GM23248 (cell line): ENCODE measurements around the gene VRK1. TPM values are rescaled to one million over a fixed set of nuclear protein-coding genes. Genes with fewer than 3 reads are reported as not detected.

Source experiments
- DNase-seq: peaks from one replicate; pipeline ENCODE4 v3.0.0-alpha.2; 2015
- H2AFZ ChIP-seq: fragments of 200-600 bp; sonication (generic); 2 replicates; pipeline ENCODE4 v1.6.1; 2016; ENCODE audit warnings: antibody characterized with exemption
- H3F3A ChIP-seq: fragments of 200-600 bp; sonication (generic); 2 replicates; pipeline ENCODE4 v1.6.1; 2016; ENCODE audit warnings: mild to moderate bottlenecking, antibody characterized with exemption, mixed run types; ENCODE audit not compliant: insufficient read depth
- H3K27ac ChIP-seq: fragments of 200-600 bp; sonication (generic); 2 replicates; pipeline ENCODE4 v1.5.1; 2016; ENCODE audit warnings: mild to moderate bottlenecking
- H3K27me3 ChIP-seq: fragments of 200-600 bp; sonication (generic); replicated peaks from 2 replicates; pipeline ENCODE4 v1.6.1; 2016; ENCODE audit warnings: mild to moderate bottlenecking; ENCODE audit not compliant: insufficient read depth
- H3K36me3 ChIP-seq: fragments of 200-600 bp; sonication (generic); 2 replicates; pipeline ENCODE4 v1.6.1; 2016; ENCODE audit warnings: low read depth, mild to moderate bottlenecking
- H3K4me1 ChIP-seq: fragments of 200-600 bp; sonication (generic); 2 replicates; pipeline ENCODE4 v1.6.1; 2016; ENCODE audit warnings: mild to moderate bottlenecking; ENCODE audit not compliant: insufficient read depth
- H3K4me2 ChIP-seq: fragments of 200-600 bp; sonication (generic); one replicate; pipeline ENCODE4 v1.6.1; 2016; ENCODE audit warnings: mild to moderate bottlenecking; ENCODE audit not compliant: unreplicated experiment
- H3K4me3 ChIP-seq: fragments of 200-600 bp; sonication (generic); 2 replicates; pipeline ENCODE4 v1.5.1; 2016; ENCODE audit warnings: mild to moderate bottlenecking
- H3K79me2 ChIP-seq: fragments of 200-600 bp; sonication (generic); 2 replicates; pipeline ENCODE4 v1.6.1; 2016; ENCODE audit warnings: mild to moderate bottlenecking; ENCODE audit not compliant: insufficient read depth
- H3K9ac ChIP-seq: fragments of 200-600 bp; sonication (generic); 2 replicates; pipeline ENCODE4 v1.6.1; 2016; ENCODE audit warnings: mild to moderate bottlenecking
- H3K9me2 ChIP-seq: fragments of 200-600 bp; sonication (generic); 2 replicates; pipeline ENCODE4 v1.6.1; 2016; ENCODE audit warnings: mixed run types, mild to moderate bottlenecking, moderate library complexity; ENCODE audit not compliant: insufficient read depth
- H3K9me3 ChIP-seq: fragments of 200-600 bp; sonication (generic); one replicate; pipeline ENCODE4 v1.6.1; 2017; ENCODE audit warnings: low read depth
- H4K20me1 ChIP-seq: fragments of 200-600 bp; sonication (generic); 2 replicates; pipeline ENCODE4 v1.6.0; 2016; ENCODE audit not compliant: insufficient read depth
- EZH2 ChIP-seq: fragments of 200-600 bp; sonication (generic); IDR thresholded peaks from 2 replicates; pipeline ENCODE4 v1.6.1; 2018; ENCODE audit warnings: antibody characterized with exemption, mild to moderate bottlenecking; ENCODE audit not compliant: insufficient read depth, poor library complexity, severe bottlenecking
- EZH2phosphoT487 ChIP-seq: fragments of 200-600 bp; sonication (generic); IDR thresholded peaks from 2 replicates; pipeline ENCODE4 v1.6.1; 2018; ENCODE audit warnings: antibody characterized with exemption, moderate library complexity, mild to moderate bottlenecking, low read depth; ENCODE audit not compliant: insufficient read depth
- WGBS, 2 experiments: methylation state at CpG; one replicate each; pipeline ENCODE4 v1.1.6; 2015 to 2017; ENCODE audit warnings: low lambda C conversion rate in 2 of 2, low coverage in 1 of 2; ENCODE audit errors: missing lambda C conversion rate in 2 of 2; 5-methylcytosine and 5-hydroxymethylcytosine counted together
- in situ Hi-C: fragments of 300-500 bp; cut with MboI; formaldehyde crosslinking; loops from 2 replicates; pipeline ENCODE4 v1.15.0; 2020
- polyA plus RNA-seq: library from polyadenylated mRNA; unstranded; fragments of >200 nt; fragmentation: Nextera tagmentation; extraction: Ambion mirVana; gene quantifications from 2 replicates; pipeline ENCODE4 v1.2.1, GENCODE V29; 2016
- total RNA-seq: library from RNA; depleted of rRNA; stranded (reverse); fragments of >200 nt; shearing (Covaris generic); gene quantifications from 2 replicates; pipeline ENCODE4 v1.2.3, GENCODE V29; 2014

VRK1 gene
- total and polyA plus RNA-seq, 2 experiments from 2014 or later = 17.3 to 19.1 TPM

DNA sequence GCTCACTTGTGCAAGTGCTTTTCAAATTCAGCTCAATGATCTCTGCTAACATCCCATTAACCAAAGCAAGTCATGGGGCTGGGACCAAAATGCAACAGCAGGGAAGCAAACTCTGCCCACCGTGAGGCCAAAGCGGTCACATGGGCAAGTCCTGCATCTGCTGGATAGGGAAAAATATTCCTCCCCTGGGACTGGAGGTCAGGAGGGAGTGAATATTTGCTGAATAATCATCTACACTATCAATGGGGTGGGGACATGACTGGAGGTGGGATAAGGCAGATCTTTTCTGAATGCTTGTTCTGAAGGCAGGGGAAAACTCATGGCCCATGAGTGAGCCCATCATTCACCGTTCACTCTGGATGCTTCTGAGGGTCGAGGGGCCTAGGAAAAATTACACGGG is 45.1 kb upstream of the VRK1 start:
- Histone ChIP-seq H3K79me2 (no peaks in the 10 kb centered on the region), H4K20me1 (no peaks in the 10 kb centered on the region), H3K9me2 (no peaks in the 10 kb centered on the region), H3K4me1 (no peaks in the 10 kb centered on the region), H2AFZ (no peak overlapping the region), H3F3A (no peaks in the 10 kb centered on the region), H3K4me3 (no peak overlapping the region), H3K9ac (no peak overlapping the region), H3K9me3 (no peaks in the 10 kb centered on the region), H3K27me3 (no peaks in the 10 kb centered on the region; the same call in 1 of the 2 replicates), H3K36me3 (no peaks in the 10 kb centered on the region), H3K4me2 (no peak overlapping the region), H3K27ac (no peak overlapping the region)
- 24 to 33% methylated on average over 5 of the region's 5 CpGs for WGBS, 2 experiments
- no peak for TF ChIP-seq EZH2
- no peak for TF ChIP-seq EZH2phosphoT487
- DNase-seq = no peak
- in situ Hi-C loops = no loop called here

DNA sequence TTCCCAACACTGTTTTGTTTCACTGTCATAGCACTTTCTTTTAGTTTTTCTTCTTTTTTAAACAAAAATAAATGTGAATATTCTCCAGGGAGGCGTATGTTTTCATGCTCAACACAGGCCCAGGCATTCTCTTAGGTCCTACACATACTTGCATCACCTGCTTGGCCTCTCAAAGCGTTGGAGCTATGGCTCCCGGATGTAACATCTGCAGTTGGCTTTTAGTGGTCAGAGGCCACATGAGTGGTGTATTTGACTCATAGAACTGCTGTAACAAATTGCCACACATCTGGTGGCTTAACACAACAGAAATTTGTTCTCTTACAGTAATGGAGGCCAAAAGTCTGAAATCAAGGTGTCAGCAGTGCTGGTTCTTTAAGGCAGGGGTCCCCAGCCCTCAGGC is 44.6 kb upstream of the VRK1 start:
- Histone ChIP-seq H3K4me2 (no peak overlapping the region), H3K36me3 (no peaks in the 10 kb centered on the region), H4K20me1 (no peaks in the 10 kb centered on the region), H3K27me3 (no peaks in the 10 kb centered on the region; the same call in 1 of the 2 replicates), H3K79me2 (no peaks in the 10 kb centered on the region), H3K27ac (no peak overlapping the region), H3K9ac (no peak overlapping the region), H3K4me1 (no peaks in the 10 kb centered on the region), H3K9me3 (no peaks in the 10 kb centered on the region), H2AFZ (no peak overlapping the region), H3F3A (no peaks in the 10 kb centered on the region), H3K9me2 (no peaks in the 10 kb centered on the region), H3K4me3 (no peak overlapping the region)
- TF ChIP-seq EZH2 (no peak), EZH2phosphoT487 (no peak)
- in situ Hi-C loops = no loop called here
- peak; percentile 56 for DNase-seq
- WGBS, 2 experiments = 43 to 61% methylated on average over 3 of the region's 3 CpGs

DNA sequence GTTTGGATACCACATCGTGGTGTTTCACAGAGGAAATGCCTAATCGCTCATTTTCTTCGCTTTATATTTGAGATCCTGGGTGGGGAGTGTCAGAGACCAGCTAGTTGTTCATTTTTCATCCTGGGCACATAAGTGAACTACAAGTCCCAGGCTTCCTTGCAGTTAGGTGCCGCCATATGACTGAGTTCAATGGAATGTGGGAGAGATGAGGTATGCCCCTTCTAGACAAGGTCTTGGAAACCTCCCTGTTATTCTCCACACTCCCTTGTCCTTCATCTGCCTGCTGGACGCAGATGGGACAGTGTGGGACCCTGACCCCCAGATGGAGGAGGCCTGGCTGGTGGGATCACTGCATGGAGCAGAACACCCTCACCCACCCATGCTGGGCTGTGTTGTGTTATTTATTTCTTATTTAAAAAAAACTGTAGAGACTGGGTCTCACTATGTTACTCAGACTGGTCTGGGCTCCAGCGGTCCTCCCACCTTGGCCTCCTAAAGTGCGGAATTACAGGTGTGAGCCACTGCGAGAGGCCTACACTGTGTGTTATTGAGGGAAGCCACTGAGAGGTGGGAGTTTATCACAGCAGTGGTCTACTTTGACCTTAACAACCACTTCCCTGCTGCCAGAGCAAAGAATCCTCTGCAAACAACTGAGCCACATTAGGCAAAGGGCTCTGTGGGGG is 42.9 kb upstream of the VRK1 start:
- Histone ChIP-seq H3K9me3 (no peaks in the 10 kb centered on the region), H3K27ac (no peak overlapping the region), H3K4me3 (no peak overlapping the region), H3K9me2 (no peaks in the 10 kb centered on the region), H3K36me3 (no peaks in the 10 kb centered on the region), H3K79me2 (no peaks in the 10 kb centered on the region), H3K4me2 (no peak overlapping the region), H4K20me1 (no peaks in the 10 kb centered on the region), H3K9ac (no peak overlapping the region), H3F3A (no peaks in the 10 kb centered on the region), H3K4me1 (no peaks in the 10 kb centered on the region), H2AFZ (no peak overlapping the region), H3K27me3 (no peaks in the 10 kb centered on the region)
- TF ChIP-seq EZH2 = no peak
- TF ChIP-seq EZH2phosphoT487 = no peak
- WGBS, 2 experiments = 71 to 74% methylated on average over 8 of the region's 8 CpGs
- in situ Hi-C loops = no loop called here
- no peak for DNase-seq

DNA sequence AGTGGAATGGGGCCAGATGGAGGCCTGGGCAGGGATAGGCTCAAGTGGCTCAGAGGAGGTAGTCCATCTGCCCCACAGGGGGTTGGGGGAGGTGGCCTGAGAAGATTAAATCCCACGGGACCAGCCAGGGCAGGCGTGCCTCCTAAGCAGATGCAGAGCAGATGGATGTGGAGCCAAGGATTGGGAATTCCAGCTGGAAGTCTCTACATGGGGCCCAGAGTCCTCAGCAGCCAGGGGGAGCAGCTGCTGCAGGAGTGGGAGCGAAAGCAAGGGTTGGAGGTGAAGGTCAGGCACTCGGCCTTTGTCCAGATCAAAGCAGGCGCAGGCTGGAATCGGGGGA is 42.4 kb upstream of the VRK1 start:
- Histone ChIP-seq H2AFZ (no peak overlapping the region), H3K4me2 (no peak overlapping the region), H3K27me3 (no peaks in the 10 kb centered on the region), H3K4me1 (no peaks in the 10 kb centered on the region), H3K9me3 (no peaks in the 10 kb centered on the region), H3K9ac (no peak overlapping the region), H3K9me2 (no peaks in the 10 kb centered on the region), H3F3A (no peaks in the 10 kb centered on the region), H3K27ac (no peak overlapping the region), H3K36me3 (no peaks in the 10 kb centered on the region), H3K79me2 (no peaks in the 10 kb centered on the region), H3K4me3 (no peak overlapping the region), H4K20me1 (no peaks in the 10 kb centered on the region)
- no peak for DNase-seq
- TF ChIP-seq EZH2phosphoT487 = no peak
- TF ChIP-seq EZH2 = no peak
- in situ Hi-C loops = no loop called here
- WGBS, 2 experiments = 9 to 20% methylated on average over 6 of the region's 6 CpGs
